Neural cell (in vitro differentiated cells): ENCODE results near the gene BABAM2. TPM values are rescaled to one million over a fixed set of nuclear protein-coding genes. Genes with fewer than 3 reads are reported as not detected.

Source experiments
- H2AFZ ChIP-seq: fragments of 200-600, 300-800 bp; sonication (generic), shearing (Covaris generic); 2 replicates; pipeline ENCODE4 v1.6.0; 2014; ENCODE audit warnings: low read depth, mild to moderate bottlenecking, antibody characterized with exemption, low read length, moderate library complexity
- H3F3A ChIP-seq: fragments of 200-600 bp; shearing (Covaris generic); 2 replicates; pipeline ENCODE4 v1.6.1; 2016; ENCODE audit warnings: mild to moderate bottlenecking, moderate library complexity, mixed read lengths, antibody characterized with exemption, low read length; ENCODE audit not compliant: insufficient read depth, poor library complexity, severe bottlenecking
- H3K27ac ChIP-seq: fragments of 200-600, 300-800 bp; sonication (generic), shearing (Covaris generic); 2 replicates; pipeline ENCODE4 v1.5.1; 2014; ENCODE audit warnings: mild to moderate bottlenecking, low read length, moderate library complexity
- H3K27me3 ChIP-seq: fragments of 300-800, 200-600 bp; sonication (generic), shearing (Covaris generic); 2 replicates; pipeline ENCODE4 v1.6.0; 2014; ENCODE audit warnings: mild to moderate bottlenecking, low read depth, low read length, moderate library complexity; ENCODE audit not compliant: insufficient read depth
- H3K36me3 ChIP-seq: fragments of 300-800, 200-600 bp; sonication (generic), shearing (Covaris generic); 2 replicates; pipeline ENCODE4 v1.5.1; 2014; ENCODE audit warnings: mild to moderate bottlenecking, antibody characterized with exemption, low read length, moderate library complexity; ENCODE audit not compliant: insufficient read depth
- H3K4me2 ChIP-seq: fragments of 300-800, 200-600 bp; sonication (generic), shearing (Covaris generic); 2 replicates; pipeline ENCODE4 v1.6.0; 2014; ENCODE audit warnings: mild to moderate bottlenecking, low read length
- H3K4me3 ChIP-seq: fragments of 300-800, 200-600 bp; sonication (generic), shearing (Covaris generic); 2 replicates; pipeline ENCODE4 v1.5.1; 2014; ENCODE audit warnings: mild to moderate bottlenecking, low read length, moderate library complexity
- H3K79me2 ChIP-seq: fragments of 200-600 bp; shearing (Covaris generic); replicated peaks from 2 replicates; pipeline ENCODE4 v1.6.0; 2014; ENCODE audit warnings: mild to moderate bottlenecking, low read length, moderate library complexity; ENCODE audit not compliant: insufficient read depth
- H3K9ac ChIP-seq: fragments of 300-800, 200-600 bp; sonication (generic), shearing (Covaris generic); 2 replicates; pipeline ENCODE4 v1.6.1; 2016; ENCODE audit warnings: mild to moderate bottlenecking, low read length, mixed read lengths
- H3K9me2 ChIP-seq: fragments of 200-600 bp; shearing (Covaris generic); 2 replicates; pipeline ENCODE4 v1.6.1; 2016; ENCODE audit warnings: mild to moderate bottlenecking, low read length, mixed read lengths; ENCODE audit not compliant: insufficient read depth
- H3K9me3 ChIP-seq: fragments of 200-600, 300-800 bp; sonication (generic), shearing (Covaris generic); 2 replicates; pipeline ENCODE4 v1.6.1; 2016; ENCODE audit warnings: mild to moderate bottlenecking, mixed run types, low read length, moderate library complexity, mixed read lengths
- H4K20me1 ChIP-seq: fragments of 200-600 bp; shearing (Covaris generic); 2 replicates; pipeline ENCODE4 v1.6.1; 2016; ENCODE audit warnings: mild to moderate bottlenecking, mixed run types; ENCODE audit not compliant: insufficient read depth
- CTCF ChIP-seq: fragments of 450-650 bp; IDR thresholded peaks from 2 replicates; pipeline ENCODE4 v1.5.1; 2014; ENCODE audit warnings: antibody characterized with exemption, mild to moderate bottlenecking, moderate library complexity; ENCODE audit not compliant: poor library complexity, severe bottlenecking
- EP300 ChIP-seq: fragments of 450-650 bp; conservative IDR thresholded peaks from 2 replicates; pipeline ENCODE4 v1.6.1; 2014; ENCODE audit warnings: antibody characterized with exemption, mild to moderate bottlenecking, moderate library complexity; ENCODE audit not compliant: poor library complexity, severe bottlenecking
- EZH2 ChIP-seq: fragments of 200-600, 300-800 bp; shearing (Covaris generic), sonication (generic); IDR thresholded peaks from 2 replicates; pipeline ENCODE4 v1.6.1; 2014; ENCODE audit warnings: antibody characterized with exemption, low read length, borderline replicate concordance, mild to moderate bottlenecking; ENCODE audit not compliant: insufficient read depth, poor library complexity, severe bottlenecking
- MXI1 ChIP-seq: fragments of 450-650 bp; conservative IDR thresholded peaks from 2 replicates; pipeline ENCODE4 v1.6.1; 2014; ENCODE audit warnings: antibody characterized with exemption, mild to moderate bottlenecking; ENCODE audit not compliant: poor library complexity, severe bottlenecking
- POLR2AphosphoS5 ChIP-seq: IDR thresholded peaks from 2 replicates; pipeline ENCODE4 v1.6.1; 2012
- RAD21 ChIP-seq: fragments of 450-650 bp; conservative IDR thresholded peaks from 2 replicates; pipeline ENCODE4 v1.6.1; 2014; ENCODE audit warnings: antibody characterized with exemption, mild to moderate bottlenecking, moderate library complexity
- REST ChIP-seq: IDR thresholded peaks from 2 replicates; pipeline ENCODE4 v1.6.1; 2012; ENCODE audit warnings: borderline replicate concordance
- SMC3 ChIP-seq: fragments of 450-650 bp; conservative IDR thresholded peaks from 2 replicates; pipeline ENCODE4 v1.6.1; 2014; ENCODE audit warnings: antibody characterized with exemption, mild to moderate bottlenecking, moderate library complexity; ENCODE audit not compliant: poor library complexity
- TAF1 ChIP-seq: IDR thresholded peaks from 2 replicates; pipeline ENCODE4 v1.6.1; 2012; ENCODE audit warnings: low read depth
- polyA plus RNA-seq: library from polyadenylated mRNA; depleted of rRNA; stranded (reverse); fragments of >200 nt; gene quantifications from 2 replicates; pipeline ENCODE4 v1.2.3, GENCODE V29; 2014

BABAM2 gene
- polyA plus RNA-seq, 1 donor from 2014 or later = 15.3 TPM

GRCh38 chr2:28163627-28164279 is 273.2 kb downstream of the BABAM2 start:
- no peak for TF ChIP-seq TAF1
- TF ChIP-seq EZH2 = no peak
- TF ChIP-seq RAD21 = no peak
- TF ChIP-seq SMC3 = no peak
- TF ChIP-seq MXI1 = no peak
- TF ChIP-seq CTCF = no peak
- no peak for TF ChIP-seq EP300
- no peak for TF ChIP-seq REST
- TF ChIP-seq POLR2AphosphoS5 = no peak
- Histone ChIP-seq H2AFZ (no peak overlapping the region), H3K9me3 (no peaks in the 10 kb centered on the region), H3K4me2 (no peak overlapping the region), H3K27me3 (no peaks in the 10 kb centered on the region), H3K9ac (no peak overlapping the region), H3K9me2 (no peaks in the 10 kb centered on the region), H3K79me2 (no peaks in the 10 kb centered on the region), H3F3A (no peaks in the 10 kb centered on the region), H3K4me3 (no peak overlapping the region), H4K20me1 (no peaks in the 10 kb centered on the region), H3K27ac (no peak overlapping the region), H3K36me3 (no peaks in the 10 kb centered on the region)

GRCh38 chr2:28164280-28164801 is 273.8 kb downstream of the BABAM2 start:
- Histone ChIP-seq H3K9me2 (no peaks in the 10 kb centered on the region), H3F3A (no peaks in the 10 kb centered on the region), H3K27ac (no peak overlapping the region), H4K20me1 (no peaks in the 10 kb centered on the region), H3K36me3 (no peaks in the 10 kb centered on the region), H3K27me3 (no peaks in the 10 kb centered on the region), H3K4me3 (no peak overlapping the region), H3K9me3 (no peaks in the 10 kb centered on the region), H3K79me2 (no peaks in the 10 kb centered on the region), H3K4me2 (no peak overlapping the region), H2AFZ (no peak overlapping the region), H3K9ac (no peak overlapping the region)
- TF ChIP-seq REST (no peak), CTCF (no peak), MXI1 (no peak), POLR2AphosphoS5 (no peak), TAF1 (no peak), EP300 (no peak), EZH2 (no peak), SMC3 (no peak), RAD21 (no peak)
